Neural cell (in vitro differentiated cells): ENCODE measurements around the gene TAF1L. TPM values are rescaled to one million over a fixed set of nuclear protein-coding genes. Genes with fewer than 3 reads are reported as not detected.

Experiments
- H2AFZ ChIP-seq: fragments of 200-600, 300-800 bp; sonication (generic), shearing (Covaris generic); 2 replicates; pipeline ENCODE4 v1.6.0; 2014; ENCODE audit warnings: low read depth, mild to moderate bottlenecking, antibody characterized with exemption, low read length, moderate library complexity
- H3F3A ChIP-seq: fragments of 200-600 bp; shearing (Covaris generic); 2 replicates; pipeline ENCODE4 v1.6.1; 2016; ENCODE audit warnings: mild to moderate bottlenecking, moderate library complexity, mixed read lengths, antibody characterized with exemption, low read length; ENCODE audit not compliant: insufficient read depth, poor library complexity, severe bottlenecking
- H3K27ac ChIP-seq: fragments of 200-600, 300-800 bp; sonication (generic), shearing (Covaris generic); 2 replicates; pipeline ENCODE4 v1.5.1; 2014; ENCODE audit warnings: mild to moderate bottlenecking, low read length, moderate library complexity
- H3K27me3 ChIP-seq: fragments of 300-800, 200-600 bp; sonication (generic), shearing (Covaris generic); 2 replicates; pipeline ENCODE4 v1.6.0; 2014; ENCODE audit warnings: mild to moderate bottlenecking, low read depth, low read length, moderate library complexity; ENCODE audit not compliant: insufficient read depth
- H3K36me3 ChIP-seq: fragments of 300-800, 200-600 bp; sonication (generic), shearing (Covaris generic); 2 replicates; pipeline ENCODE4 v1.5.1; 2014; ENCODE audit warnings: mild to moderate bottlenecking, antibody characterized with exemption, low read length, moderate library complexity; ENCODE audit not compliant: insufficient read depth
- H3K4me2 ChIP-seq: fragments of 300-800, 200-600 bp; sonication (generic), shearing (Covaris generic); 2 replicates; pipeline ENCODE4 v1.6.0; 2014; ENCODE audit warnings: mild to moderate bottlenecking, low read length
- H3K4me3 ChIP-seq: fragments of 300-800, 200-600 bp; sonication (generic), shearing (Covaris generic); 2 replicates; pipeline ENCODE4 v1.5.1; 2014; ENCODE audit warnings: mild to moderate bottlenecking, low read length, moderate library complexity
- H3K79me2 ChIP-seq: fragments of 200-600 bp; shearing (Covaris generic); replicated peaks from 2 replicates; pipeline ENCODE4 v1.6.0; 2014; ENCODE audit warnings: mild to moderate bottlenecking, low read length, moderate library complexity; ENCODE audit not compliant: insufficient read depth
- H3K9ac ChIP-seq: fragments of 300-800, 200-600 bp; sonication (generic), shearing (Covaris generic); 2 replicates; pipeline ENCODE4 v1.6.1; 2016; ENCODE audit warnings: mild to moderate bottlenecking, low read length, mixed read lengths
- H3K9me2 ChIP-seq: fragments of 200-600 bp; shearing (Covaris generic); 2 replicates; pipeline ENCODE4 v1.6.1; 2016; ENCODE audit warnings: mild to moderate bottlenecking, low read length, mixed read lengths; ENCODE audit not compliant: insufficient read depth
- H3K9me3 ChIP-seq: fragments of 200-600, 300-800 bp; sonication (generic), shearing (Covaris generic); 2 replicates; pipeline ENCODE4 v1.6.1; 2016; ENCODE audit warnings: mild to moderate bottlenecking, mixed run types, low read length, moderate library complexity, mixed read lengths
- H4K20me1 ChIP-seq: fragments of 200-600 bp; shearing (Covaris generic); 2 replicates; pipeline ENCODE4 v1.6.1; 2016; ENCODE audit warnings: mild to moderate bottlenecking, mixed run types; ENCODE audit not compliant: insufficient read depth
- EP300 ChIP-seq: fragments of 450-650 bp; conservative IDR thresholded peaks from 2 replicates; pipeline ENCODE4 v1.6.1; 2014; ENCODE audit warnings: antibody characterized with exemption, mild to moderate bottlenecking, moderate library complexity; ENCODE audit not compliant: poor library complexity, severe bottlenecking
- EZH2 ChIP-seq: fragments of 200-600, 300-800 bp; shearing (Covaris generic), sonication (generic); IDR thresholded peaks from 2 replicates; pipeline ENCODE4 v1.6.1; 2014; ENCODE audit warnings: antibody characterized with exemption, low read length, borderline replicate concordance, mild to moderate bottlenecking; ENCODE audit not compliant: insufficient read depth, poor library complexity, severe bottlenecking
- MXI1 ChIP-seq: fragments of 450-650 bp; conservative IDR thresholded peaks from 2 replicates; pipeline ENCODE4 v1.6.1; 2014; ENCODE audit warnings: antibody characterized with exemption, mild to moderate bottlenecking; ENCODE audit not compliant: poor library complexity, severe bottlenecking
- POLR2AphosphoS5 ChIP-seq: IDR thresholded peaks from 2 replicates; pipeline ENCODE4 v1.6.1; 2012
- RAD21 ChIP-seq: fragments of 450-650 bp; conservative IDR thresholded peaks from 2 replicates; pipeline ENCODE4 v1.6.1; 2014; ENCODE audit warnings: antibody characterized with exemption, mild to moderate bottlenecking, moderate library complexity
- REST ChIP-seq: IDR thresholded peaks from 2 replicates; pipeline ENCODE4 v1.6.1; 2012; ENCODE audit warnings: borderline replicate concordance
- SMC3 ChIP-seq: fragments of 450-650 bp; conservative IDR thresholded peaks from 2 replicates; pipeline ENCODE4 v1.6.1; 2014; ENCODE audit warnings: antibody characterized with exemption, mild to moderate bottlenecking, moderate library complexity; ENCODE audit not compliant: poor library complexity
- TAF1 ChIP-seq: IDR thresholded peaks from 2 replicates; pipeline ENCODE4 v1.6.1; 2012; ENCODE audit warnings: low read depth
- polyA plus RNA-seq: library from polyadenylated mRNA; depleted of rRNA; stranded (reverse); fragments of >200 nt; gene quantifications from 2 replicates; pipeline ENCODE4 v1.2.3, GENCODE V29; 2014
- TF ChIP-seq, protein P1 (sequence below): fragments of 450-650 bp; IDR thresholded peaks from 2 replicates; pipeline ENCODE4 v1.5.1; 2014; ENCODE audit warnings: antibody characterized with exemption, mild to moderate bottlenecking, moderate library complexity; ENCODE audit not compliant: poor library complexity, severe bottlenecking

Gene TAF1L
- polyA plus RNA-seq, 1 donor from 2014 or later, result not detected

- H3K4me2 ChIP-seq, result no peak overlapping the region
- H3K9me2 ChIP-seq, result no peaks in the 10 kb centered on the region
- TF ChIP-seq SMC3, result no peak
- TF ChIP-seq EZH2, result no peak
- no peak for TF ChIP-seq TAF1
- TF ChIP-seq, protein P1, sequence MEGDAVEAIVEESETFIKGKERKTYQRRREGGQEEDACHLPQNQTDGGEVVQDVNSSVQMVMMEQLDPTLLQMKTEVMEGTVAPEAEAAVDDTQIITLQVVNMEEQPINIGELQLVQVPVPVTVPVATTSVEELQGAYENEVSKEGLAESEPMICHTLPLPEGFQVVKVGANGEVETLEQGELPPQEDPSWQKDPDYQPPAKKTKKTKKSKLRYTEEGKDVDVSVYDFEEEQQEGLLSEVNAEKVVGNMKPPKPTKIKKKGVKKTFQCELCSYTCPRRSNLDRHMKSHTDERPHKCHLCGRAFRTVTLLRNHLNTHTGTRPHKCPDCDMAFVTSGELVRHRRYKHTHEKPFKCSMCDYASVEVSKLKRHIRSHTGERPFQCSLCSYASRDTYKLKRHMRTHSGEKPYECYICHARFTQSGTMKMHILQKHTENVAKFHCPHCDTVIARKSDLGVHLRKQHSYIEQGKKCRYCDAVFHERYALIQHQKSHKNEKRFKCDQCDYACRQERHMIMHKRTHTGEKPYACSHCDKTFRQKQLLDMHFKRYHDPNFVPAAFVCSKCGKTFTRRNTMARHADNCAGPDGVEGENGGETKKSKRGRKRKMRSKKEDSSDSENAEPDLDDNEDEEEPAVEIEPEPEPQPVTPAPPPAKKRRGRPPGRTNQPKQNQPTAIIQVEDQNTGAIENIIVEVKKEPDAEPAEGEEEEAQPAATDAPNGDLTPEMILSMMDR, result no peak
- no peak for TF ChIP-seq REST
- TF ChIP-seq RAD21, result no peak
- TF ChIP-seq MXI1, result no peak
- no peak for TF ChIP-seq POLR2AphosphoS5
- no peak for TF ChIP-seq EP300
- no peaks in the 10 kb centered on the region for H3K36me3 ChIP-seq
- no peaks in the 10 kb centered on the region for H3K9me3 ChIP-seq
- H3K9ac ChIP-seq, result no peak overlapping the region
- H2AFZ ChIP-seq, result no peak overlapping the region
- H3K27ac ChIP-seq, result no peak overlapping the region
- no peaks in the 10 kb centered on the region for H3K79me2 ChIP-seq
- no peaks in the 10 kb centered on the region for H3F3A ChIP-seq
- no peak overlapping the region for H3K4me3 ChIP-seq
- no peaks in the 10 kb centered on the region for H4K20me1 ChIP-seq
- H3K27me3 ChIP-seq, result no peaks in the 10 kb centered on the region
Measured at GRCh38 chr9:32631991-32632390, 3.5 kb downstream of the TAF1L start.

GRCh38 chr9:32627394-32627954 is 8.0 kb downstream of the TAF1L start:
- Histone ChIP-seq H3K9me3 (no peaks in the 10 kb centered on the region), H3K9me2 (no peaks in the 10 kb centered on the region), H3K36me3 (no peaks in the 10 kb centered on the region), H4K20me1 (no peaks in the 10 kb centered on the region), H3F3A (no peaks in the 10 kb centered on the region), H3K9ac (no peak overlapping the region), H3K27ac (no peak overlapping the region), H3K4me3 (no peak overlapping the region), H3K4me2 (no peak overlapping the region), H2AFZ (no peak overlapping the region), H3K27me3 (no peaks in the 10 kb centered on the region), H3K79me2 (no peaks in the 10 kb centered on the region)
- TF ChIP-seq POLR2AphosphoS5, result no peak
- no peak for TF ChIP-seq EP300
- no peak for TF ChIP-seq RAD21
- TF ChIP-seq, protein P1, result no peak
- no peak for TF ChIP-seq REST
- no peak for TF ChIP-seq TAF1
- no peak for TF ChIP-seq MXI1
